Cardiac fibroblast (primary cell): Measurements from ENCODE around the gene CLCN3.

ENCODE experiments used
- DNase-seq, 2 donors: peaks; one replicate each; pipeline versions ENCODE4 v3.0.0 to v3.0.0-alpha.2; 2010; ENCODE audit warnings: low read depth in 2 of 2
- H3K4me3 ChIP-seq, 2 donors: replicated peaks in 1 of 2; 1 replicate in 1 of 2; 2 replicates in 1 of 2; pipeline ENCODE4 v1.5.1; 2011; ENCODE audit warnings: low read depth in 2 of 2, low read length in 2 of 2, mild to moderate bottlenecking in 2 of 2, moderate library complexity in 1 of 2
- TF ChIP-seq, protein P1 (sequence below): IDR thresholded peaks from one replicate; pipeline ENCODE4 v1.5.1; 2011; ENCODE audit warnings: low read depth, mild to moderate bottlenecking, low read length, inconsistent platforms

The CLCN3 gene

DNA sequence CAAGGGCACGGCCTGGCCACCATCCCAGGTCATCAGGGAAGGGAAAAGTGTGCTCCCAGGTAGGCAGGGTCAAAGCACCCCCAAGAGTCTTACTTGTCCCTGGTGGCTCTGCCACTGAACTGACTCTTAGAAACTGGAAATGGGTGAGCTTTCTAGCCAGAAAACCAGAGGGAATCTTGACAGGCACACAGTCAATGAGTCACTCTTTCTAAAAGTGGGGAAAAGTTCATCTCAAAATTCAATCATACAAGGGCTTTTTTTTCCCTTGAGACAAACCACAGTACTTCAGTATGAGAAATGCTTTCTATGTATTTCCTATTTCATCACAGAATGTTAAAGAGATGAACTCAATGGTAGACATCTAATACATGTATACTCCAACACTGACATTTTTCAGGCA, 124.9 kb downstream of the CLCN3 start:
- TF ChIP-seq, protein P1, sequence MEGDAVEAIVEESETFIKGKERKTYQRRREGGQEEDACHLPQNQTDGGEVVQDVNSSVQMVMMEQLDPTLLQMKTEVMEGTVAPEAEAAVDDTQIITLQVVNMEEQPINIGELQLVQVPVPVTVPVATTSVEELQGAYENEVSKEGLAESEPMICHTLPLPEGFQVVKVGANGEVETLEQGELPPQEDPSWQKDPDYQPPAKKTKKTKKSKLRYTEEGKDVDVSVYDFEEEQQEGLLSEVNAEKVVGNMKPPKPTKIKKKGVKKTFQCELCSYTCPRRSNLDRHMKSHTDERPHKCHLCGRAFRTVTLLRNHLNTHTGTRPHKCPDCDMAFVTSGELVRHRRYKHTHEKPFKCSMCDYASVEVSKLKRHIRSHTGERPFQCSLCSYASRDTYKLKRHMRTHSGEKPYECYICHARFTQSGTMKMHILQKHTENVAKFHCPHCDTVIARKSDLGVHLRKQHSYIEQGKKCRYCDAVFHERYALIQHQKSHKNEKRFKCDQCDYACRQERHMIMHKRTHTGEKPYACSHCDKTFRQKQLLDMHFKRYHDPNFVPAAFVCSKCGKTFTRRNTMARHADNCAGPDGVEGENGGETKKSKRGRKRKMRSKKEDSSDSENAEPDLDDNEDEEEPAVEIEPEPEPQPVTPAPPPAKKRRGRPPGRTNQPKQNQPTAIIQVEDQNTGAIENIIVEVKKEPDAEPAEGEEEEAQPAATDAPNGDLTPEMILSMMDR, result no peak
- H3K4me3 ChIP-seq, result no peak overlapping the region
- peak; percentile 74 to 80 for DNase-seq

DNA sequence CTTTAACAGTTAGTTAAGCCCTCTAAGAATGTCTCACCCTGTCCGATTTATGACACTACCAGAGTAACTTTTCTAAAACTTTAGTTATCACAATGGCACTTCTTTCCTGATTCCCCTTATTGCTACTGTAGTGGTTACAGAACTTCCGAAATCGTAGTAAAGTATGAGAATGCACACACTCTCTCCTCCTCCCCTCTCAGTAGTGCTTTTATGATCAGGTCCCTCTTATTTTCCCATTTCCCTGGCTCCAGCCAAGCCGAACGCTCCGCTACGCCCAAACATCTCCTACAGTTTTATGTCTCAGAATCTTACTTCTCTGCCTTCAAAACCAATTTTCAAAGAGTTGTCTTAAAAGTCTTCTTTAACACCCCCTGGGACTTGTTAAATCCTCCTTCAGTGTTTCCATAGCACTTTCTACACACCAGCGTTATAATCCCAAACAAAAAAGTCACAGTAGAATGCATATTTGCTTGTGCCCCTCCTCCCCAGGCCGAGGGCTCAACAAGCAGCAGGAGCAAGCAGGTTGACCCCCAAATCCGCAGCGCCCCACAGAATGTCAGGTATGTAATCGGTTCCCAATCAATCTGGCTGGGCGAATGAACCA, 136.7 kb downstream of the CLCN3 start:
- TF ChIP-seq, protein P1, result no peak
- DNase-seq, result peak in 1 of 2 donors; percentile 9
- peak overlapping the region; percentile 89 to 96 for H3K4me3 ChIP-seq

DNA sequence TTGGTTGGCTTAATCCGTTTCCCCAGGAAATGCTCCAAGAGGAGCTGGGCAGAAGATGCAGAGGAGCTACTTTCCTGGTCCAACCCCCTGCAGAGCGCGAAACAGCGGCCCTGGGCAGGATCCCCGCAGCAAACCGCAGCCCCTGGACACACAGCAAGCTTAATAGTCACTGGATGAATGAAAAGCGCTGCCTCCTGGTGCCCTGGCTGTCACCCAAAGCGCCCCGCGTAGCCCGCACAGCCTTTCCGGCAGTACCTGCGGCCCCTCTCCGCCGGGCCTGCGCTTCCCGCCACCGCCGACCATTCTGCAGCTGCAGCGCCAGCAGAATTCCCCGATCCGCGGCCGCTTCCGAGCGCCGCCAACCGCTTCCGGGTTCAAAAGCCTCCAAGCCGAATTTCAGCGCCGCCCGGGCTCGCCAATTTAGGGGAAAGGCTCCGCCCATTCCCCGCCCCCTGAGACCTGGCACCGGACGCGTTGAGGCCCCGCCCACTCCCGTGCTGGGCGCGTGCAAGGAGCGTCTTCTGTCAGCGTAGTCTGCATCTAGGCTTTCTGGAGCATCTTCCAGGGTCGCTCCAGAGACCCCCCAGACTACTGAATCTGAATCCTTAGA, 137.3 kb downstream of the CLCN3 start, which contains the start of gene HPF1:
Gene HPF1 (minus strand): TSS at position 370 of the 610 bp plus-strand sequence. CDS start 67 bp downstream, at position 303.
- peak; percentile 88 to 90 for DNase-seq
- H3K4me3 ChIP-seq, result peak within 1 kb of the TSS; percentile 89 to 96
- TF ChIP-seq, protein P1, result no peak

DNA sequence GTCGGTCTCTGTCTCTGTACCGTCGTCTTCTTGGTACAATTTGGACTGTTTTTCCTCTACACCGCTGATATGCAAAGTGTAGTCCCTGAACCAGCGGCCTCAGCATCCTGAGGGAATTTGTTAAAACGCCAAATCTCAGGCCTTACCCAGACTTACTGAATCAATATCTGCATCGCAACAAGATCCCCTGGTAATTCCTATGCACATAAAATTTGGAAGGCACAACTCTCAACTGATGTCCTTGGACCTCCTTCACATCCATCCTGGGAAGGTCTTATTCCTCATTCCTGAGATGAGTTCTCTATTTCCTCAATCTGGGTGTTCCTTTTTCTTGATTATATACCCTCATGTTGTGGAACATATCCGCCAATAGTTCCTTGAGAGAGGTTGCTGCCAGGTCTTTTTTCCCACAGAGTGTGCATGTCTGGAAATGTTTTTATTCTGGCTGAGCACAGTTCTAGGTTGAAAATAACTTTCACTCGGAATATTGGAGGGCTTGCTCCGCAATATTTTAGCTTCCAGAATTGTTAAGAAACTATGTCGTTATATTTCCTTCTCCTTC, 138.1 kb downstream of the CLCN3 start:
- TF ChIP-seq, protein P1, result no peak
- DNase-seq, result no peak
- peak overlapping the region in 1 of 2 donors; percentile 89 for H3K4me3 ChIP-seq

DNA sequence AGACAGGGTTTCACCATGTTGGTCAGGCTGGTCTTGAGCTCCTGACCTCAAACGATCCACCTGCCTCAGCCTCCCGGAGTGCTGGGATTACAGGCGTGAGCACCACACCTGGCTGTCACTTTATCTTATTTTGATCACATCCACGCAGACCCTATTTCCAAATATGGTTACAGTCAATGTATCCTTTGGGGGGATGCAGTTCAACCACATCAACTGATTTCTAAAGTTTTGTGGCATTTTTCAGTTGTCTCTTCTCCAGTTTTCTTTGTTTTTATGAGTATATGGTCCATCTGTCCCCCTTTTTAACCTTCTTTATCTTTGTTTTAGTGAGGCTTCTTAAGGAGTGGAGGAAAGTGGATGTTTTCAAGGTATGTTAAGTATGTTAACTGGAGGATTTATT, 141.5 kb downstream of the CLCN3 start:
- no peak for DNase-seq
- TF ChIP-seq, protein P1, result no peak
- no peak overlapping the region for H3K4me3 ChIP-seq

DNA sequence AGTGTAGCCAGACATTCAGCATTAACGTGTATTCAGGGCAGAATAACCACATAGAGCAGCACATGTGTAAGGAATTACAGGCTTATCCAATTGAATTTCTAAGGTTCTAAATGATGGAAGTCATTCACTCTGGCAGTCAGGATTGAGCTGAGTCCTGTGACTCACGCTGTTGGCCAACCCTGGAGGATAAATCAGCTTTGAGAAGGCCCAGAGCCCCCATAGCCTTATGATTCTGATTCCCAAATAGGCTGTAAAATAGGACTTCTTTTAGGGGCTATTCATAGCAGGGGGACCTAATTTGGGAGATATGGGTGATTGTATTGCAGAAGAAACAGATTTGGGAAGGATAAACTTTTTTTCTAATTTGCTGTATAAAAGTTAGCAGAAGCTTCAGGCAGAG, 145.5 kb downstream of the CLCN3 start:
- TF ChIP-seq, protein P1, result no peak
- no peak overlapping the region for H3K4me3 ChIP-seq
- DNase-seq, result no peak
